Mesangial cell (primary cell): Measurements from ENCODE around the gene TLCD5. TPM values are rescaled to one million over a fixed set of nuclear protein-coding genes. Genes with fewer than 3 reads are reported as not detected.

Source experiments
- total RNA-seq: library from RNA; depleted of rRNA; stranded (reverse); fragments of >200 nt; gene quantifications from 2 replicates; pipeline ENCODE4 v1.2.3, GENCODE V29; 2015

Gene TLCD5
- total RNA-seq, result 3.1 and 9.1 TPM in 2 replicates

GRCh38 chr11:120324932-120325810 is at the start of gene TLCD5:
TSS of gene TLCD5 (plus strand) at chr11:120325299. CDS start at chr11:120327442, 2,143 bp downstream.

GRCh38 chr11:120335908-120336640 is 11.0 kb downstream of the TLCD5 start, which contains the start of gene ARHGEF12:
TSS of gene ARHGEF12 (plus strand) at chr11:120336413. CDS start at chr11:120337244, 831 bp downstream.

Other genes starting within 250 kb of the TLCD5 start
- 0.16 and 0.51 TPM in 2 replicates for gene TRIM29, start 187.2 kb upstream of the TLCD5 start, total RNA-seq
- gene OAF, start 114.3 kb upstream of the TLCD5 start, total RNA-seq, result 23.0 and 35.4 TPM in 2 replicates
- gene POU2F3, start 85.2 kb upstream of the TLCD5 start, total RNA-seq, result not detected in 2 replicates
- gene ARHGEF12, start 11.1 kb downstream of the TLCD5 start, total RNA-seq, result 32.6 and 52.6 TPM in 2 replicates
- 0.13 TPM in 1 of 2 replicates, not detected in the other for gene GRIK4, start 186.4 kb downstream of the TLCD5 start, total RNA-seq